ENCODE measurements around the gene ISG20. TPM values are rescaled to one million over a fixed set of nuclear protein-coding genes. Genes with fewer than 3 reads are reported as not detected.

The ISG20 gene
- total and polyA plus RNA-seq, 2 donors (not counting 1 experiment from before 2014, with no cell fraction given): 190 to 232 TPM

DNA sequence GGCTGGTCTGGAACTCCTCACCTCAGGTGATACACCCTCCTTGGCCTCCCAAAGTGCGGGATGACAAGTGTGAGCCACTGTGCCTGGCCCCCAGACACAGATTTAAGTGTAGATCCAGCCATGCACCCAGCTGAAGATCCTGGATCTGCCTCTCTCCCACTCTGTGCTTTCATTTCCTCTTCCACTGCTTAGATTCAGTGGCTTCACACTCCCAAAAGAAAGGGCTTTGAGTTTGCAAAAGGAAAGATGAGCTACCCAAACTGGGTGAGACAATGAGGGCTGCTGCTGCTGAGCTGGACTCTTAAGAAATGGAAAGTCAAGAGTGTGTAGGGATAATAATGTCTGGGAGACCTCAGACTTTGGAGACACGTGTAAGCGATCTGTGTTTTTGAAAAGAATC lies 45.5 kb downstream of the ISG20 start:
- CTCF ChIA-PET: interaction anchor here (2.3 kb wide), 1 partner anchor 60 kb away, joined by 7 read pairs; no protein-coding TSS in a partner anchor
- ATAC-seq (ENCODE audit: low read depth) (no peak), DNase-seq (no peak)
- TF ChIP-seq, protein P1, sequence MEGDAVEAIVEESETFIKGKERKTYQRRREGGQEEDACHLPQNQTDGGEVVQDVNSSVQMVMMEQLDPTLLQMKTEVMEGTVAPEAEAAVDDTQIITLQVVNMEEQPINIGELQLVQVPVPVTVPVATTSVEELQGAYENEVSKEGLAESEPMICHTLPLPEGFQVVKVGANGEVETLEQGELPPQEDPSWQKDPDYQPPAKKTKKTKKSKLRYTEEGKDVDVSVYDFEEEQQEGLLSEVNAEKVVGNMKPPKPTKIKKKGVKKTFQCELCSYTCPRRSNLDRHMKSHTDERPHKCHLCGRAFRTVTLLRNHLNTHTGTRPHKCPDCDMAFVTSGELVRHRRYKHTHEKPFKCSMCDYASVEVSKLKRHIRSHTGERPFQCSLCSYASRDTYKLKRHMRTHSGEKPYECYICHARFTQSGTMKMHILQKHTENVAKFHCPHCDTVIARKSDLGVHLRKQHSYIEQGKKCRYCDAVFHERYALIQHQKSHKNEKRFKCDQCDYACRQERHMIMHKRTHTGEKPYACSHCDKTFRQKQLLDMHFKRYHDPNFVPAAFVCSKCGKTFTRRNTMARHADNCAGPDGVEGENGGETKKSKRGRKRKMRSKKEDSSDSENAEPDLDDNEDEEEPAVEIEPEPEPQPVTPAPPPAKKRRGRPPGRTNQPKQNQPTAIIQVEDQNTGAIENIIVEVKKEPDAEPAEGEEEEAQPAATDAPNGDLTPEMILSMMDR (IDR thresholded peaks at IDR 0.05): no peak
- no peak for TF ChIP-seq EZH2 (IDR thresholded peaks at IDR 0.05; ENCODE audit: borderline replicate concordance, insufficient read depth, low read depth, low read length, poor library complexity, severe bottlenecking)
- Histone ChIP-seq H3K27ac (ENCODE audit: low read length in 2 of 2) (no peak overlapping the region), H4K20me1 (ENCODE audit: control insufficient read depth, insufficient read depth, low read length, poor library complexity, severe bottlenecking) (no peaks in the 10 kb centered on the region), H3K36me3 (replicated peaks in 1 of 2; ENCODE audit: control extremely low read depth in 1 of 2, control insufficient read depth in 1 of 2, extremely low read depth in 1 of 2, insufficient read depth in 2 of 2, low read length in 1 of 2) (no peaks in the 10 kb centered on the region), H3K79me2 (ENCODE audit: control insufficient read depth, insufficient read depth, low read length) (no peaks in the 10 kb centered on the region), H3K9ac (ENCODE audit: low read length) (no peak overlapping the region), H3K27me3 (replicated peaks in 1 of 4; ENCODE audit: control extremely low read depth in 1 of 4, control insufficient read depth in 3 of 4, insufficient read depth in 4 of 4, low read length in 3 of 4) (peaks cover 0 to 7% (median 4%) of the 10 kb centered on the region in 4 experiments), H3K4me3 (ENCODE audit: control extremely low read depth in 1 of 5, extremely low read depth in 1 of 5, insufficient read depth in 1 of 5, low read depth in 2 of 5, low read length in 4 of 5) (no peak overlapping the region), H3K4me2 (replicated peaks; ENCODE audit: low read depth, low read length, poor library complexity, severe bottlenecking) (no peak overlapping the region), H3K9me3 (ENCODE audit: control extremely low read depth in 1 of 3, control insufficient read depth in 2 of 3, insufficient read depth in 1 of 3, low read length in 2 of 3) (peaks cover 0 to 10% (median 0%) of the 10 kb centered on the region in 3 donors), H3K4me1 (ENCODE audit: control insufficient read depth in 2 of 2, insufficient read depth in 2 of 2, low read length in 2 of 2) (peaks cover 6 to 13% of the 10 kb centered on the region in 2 donors), H2AFZ (ENCODE audit: insufficient read depth, low read depth, low read length, poor library complexity, severe bottlenecking) (no peak overlapping the region)
- WGBS (ENCODE audit: insufficient coverage): 0% methylated on average over 1 of the region's 3 CpGs
- POLR2A ChIA-PET: no interaction called here
- H3K9me3 Mint-ChIP-seq (ENCODE audit: insufficient read depth): peaks cover 6% of the 10 kb centered on the region
- H3K4me1 Mint-ChIP-seq: peaks cover 12% of the 10 kb centered on the region
- intact Hi-C loops (cut with micrococcal nuclease): no loop called here
- H3K4me3 Mint-ChIP-seq: no peak overlapping the region
- H3K27ac Mint-ChIP-seq: no peak overlapping the region
- H3K27me3 Mint-ChIP-seq: peaks cover 9% of the 10 kb centered on the region

DNA sequence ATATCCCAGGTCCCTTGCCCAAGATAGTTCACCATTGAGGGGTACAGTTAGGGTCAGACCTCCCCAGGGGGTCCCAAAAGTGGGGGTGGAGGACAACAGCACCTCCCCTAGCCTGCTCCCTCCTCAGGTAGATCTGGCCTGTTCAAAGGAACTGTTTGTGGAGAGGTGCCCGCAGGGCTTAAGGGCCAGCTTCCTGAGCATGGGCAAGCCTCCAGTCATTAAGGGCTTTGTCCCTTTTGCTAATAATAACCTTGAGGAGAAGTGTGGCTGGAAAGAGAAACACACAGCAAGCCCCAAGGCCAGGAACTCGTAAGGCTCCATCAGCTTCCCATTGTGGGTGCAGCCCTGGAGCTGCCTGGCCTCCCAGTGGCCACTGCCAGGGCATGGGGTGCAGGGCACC lies 47.4 kb downstream of the ISG20 start:
- H3K4me1 ChIP-seq (ENCODE audit: control insufficient read depth in 2 of 2, insufficient read depth in 2 of 2, low read length in 2 of 2): peaks cover 6 to 13% of the 10 kb centered on the region in 2 donors
- H3K9ac ChIP-seq (ENCODE audit: low read length): no peak overlapping the region
- WGBS (ENCODE audit: insufficient coverage): 83% methylated on average over 1 of the region's 2 CpGs
- H3K4me3 Mint-ChIP-seq: no peak overlapping the region
- intact Hi-C loops (cut with micrococcal nuclease): no loop called here
- H3K27me3 Mint-ChIP-seq: peaks cover 19% of the 10 kb centered on the region
- TF ChIP-seq, protein P1 (IDR thresholded peaks at IDR 0.05): no peak
- TF ChIP-seq EZH2 (IDR thresholded peaks at IDR 0.05; ENCODE audit: borderline replicate concordance, insufficient read depth, low read depth, low read length, poor library complexity, severe bottlenecking): no peak
- no peak overlapping the region for H3K27ac Mint-ChIP-seq
- ATAC-seq (ENCODE audit: low read depth) (no peak), DNase-seq (no peak)
- H3K9me3 Mint-ChIP-seq (ENCODE audit: insufficient read depth): peaks cover 9% of the 10 kb centered on the region
- no peak overlapping the region for H3K4me2 ChIP-seq (replicated peaks; ENCODE audit: low read depth, low read length, poor library complexity, severe bottlenecking)
- H3K27me3 ChIP-seq (replicated peaks in 1 of 4; ENCODE audit: control extremely low read depth in 1 of 4, control insufficient read depth in 3 of 4, insufficient read depth in 4 of 4, low read length in 3 of 4): peaks cover 0 to 13% (median 5%) of the 10 kb centered on the region in 4 experiments
- peaks cover 12% of the 10 kb centered on the region for H3K4me1 Mint-ChIP-seq
- H3K27ac ChIP-seq (ENCODE audit: low read length in 2 of 2): no peak overlapping the region
- no peaks in the 10 kb centered on the region for H3K36me3 ChIP-seq (replicated peaks in 1 of 2; ENCODE audit: control extremely low read depth in 1 of 2, control insufficient read depth in 1 of 2, extremely low read depth in 1 of 2, insufficient read depth in 2 of 2, low read length in 1 of 2)
- POLR2A ChIA-PET: no interaction called here
- H3K9me3 ChIP-seq (ENCODE audit: control extremely low read depth in 1 of 3, control insufficient read depth in 2 of 3, insufficient read depth in 1 of 3, low read length in 2 of 3): peaks cover 0 to 10% (median 0%) of the 10 kb centered on the region in 3 donors
- H3K4me3 ChIP-seq (ENCODE audit: control extremely low read depth in 1 of 5, extremely low read depth in 1 of 5, insufficient read depth in 1 of 5, low read depth in 2 of 5, low read length in 4 of 5): no peak overlapping the region
- no peaks in the 10 kb centered on the region for H4K20me1 ChIP-seq (ENCODE audit: control insufficient read depth, insufficient read depth, low read length, poor library complexity, severe bottlenecking)
- no peaks in the 10 kb centered on the region for H3K79me2 ChIP-seq (ENCODE audit: control insufficient read depth, insufficient read depth, low read length)
- CTCF ChIA-PET: no interaction called here
- no peak overlapping the region for H2AFZ ChIP-seq (ENCODE audit: insufficient read depth, low read depth, low read length, poor library complexity, severe bottlenecking)

All from B cell (primary cell).